Measurements from ENCODE around the gene SLC5A9. TPM values are rescaled to one million over a fixed set of nuclear protein-coding genes. Genes with fewer than 3 reads are reported as not detected.
"Not testable (repeated sequence)": the region's sequence is repeated elsewhere in the genome, so short reads cannot be mapped to it uniquely, and the experiment has no call there.

SLC5A9 gene
- polyA plus RNA-seq, 3 donors, result 0.15 to 0.42 (median 0.28) TPM

- H3K4me3 Mint-ChIP-seq; intact Hi-C loops (cut with micrococcal nuclease); H4K20me1 ChIP-seq (ENCODE audit: insufficient read depth, low read length); H3K27ac Mint-ChIP-seq; H3K4me3 ChIP-seq (replicated peaks in 1 of 3; ENCODE audit: low read depth in 2 of 3, low read length in 3 of 3); H3K27me3 Mint-ChIP-seq (ENCODE audit: low read depth in 3 of 3); H3K27ac ChIP-seq (ENCODE audit: low read depth in 1 of 2, low read length in 2 of 2); H3K36me3 Mint-ChIP-seq; H3K4me1 Mint-ChIP-seq; DNase-seq; H3K4me1 ChIP-seq (ENCODE audit: control insufficient read depth in 1 of 2, insufficient read depth in 2 of 2, low read length in 2 of 2); H3K36me3 ChIP-seq (replicated peaks in 1 of 2; ENCODE audit: control insufficient read depth in 1 of 2, insufficient read depth in 2 of 2, low read length in 2 of 2); H3K9ac ChIP-seq (ENCODE audit: insufficient read depth, low read length, poor library complexity, severe bottlenecking); H3K9me3 ChIP-seq (replicated peaks in 1 of 2; ENCODE audit: control insufficient read depth in 1 of 2, insufficient read depth in 1 of 2, low read length in 2 of 2); H3K27me3 ChIP-seq (ENCODE audit: control insufficient read depth in 2 of 2, insufficient read depth in 2 of 2, low read length in 2 of 2); H3K4me2 ChIP-seq (replicated peaks; ENCODE audit: extremely low read depth, low read length, poor library complexity, severe bottlenecking); H3K79me2 ChIP-seq (ENCODE audit: insufficient read depth, low read length); H2AFZ ChIP-seq (ENCODE audit: insufficient read depth, low read depth, low read length, poor library complexity, severe bottlenecking): not testable (repeated sequence)
- peaks cover 12 to 33% (median 25%) of the 10 kb centered on the region in 7 donors for H3K9me3 Mint-ChIP-seq
Measured at GRCh38 chr1:48282329-48282728, 59.8 kb downstream of the SLC5A9 start.

- H3K4me1 ChIP-seq (ENCODE audit: control insufficient read depth in 1 of 2, insufficient read depth in 2 of 2, low read length in 2 of 2); H3K9ac ChIP-seq (ENCODE audit: insufficient read depth, low read length, poor library complexity, severe bottlenecking); DNase-seq; H4K20me1 ChIP-seq (ENCODE audit: insufficient read depth, low read length); H3K4me3 ChIP-seq (replicated peaks in 1 of 3; ENCODE audit: low read depth in 2 of 3, low read length in 3 of 3); H3K27me3 ChIP-seq (ENCODE audit: control insufficient read depth in 2 of 2, insufficient read depth in 2 of 2, low read length in 2 of 2); H3K27me3 Mint-ChIP-seq (ENCODE audit: low read depth in 3 of 3); H3K4me1 Mint-ChIP-seq; H3K79me2 ChIP-seq (ENCODE audit: insufficient read depth, low read length); intact Hi-C loops (cut with micrococcal nuclease); H2AFZ ChIP-seq (ENCODE audit: insufficient read depth, low read depth, low read length, poor library complexity, severe bottlenecking); H3K27ac ChIP-seq (ENCODE audit: low read depth in 1 of 2, low read length in 2 of 2); H3K27ac Mint-ChIP-seq; H3K36me3 ChIP-seq (replicated peaks in 1 of 2; ENCODE audit: control insufficient read depth in 1 of 2, insufficient read depth in 2 of 2, low read length in 2 of 2); H3K4me3 Mint-ChIP-seq; H3K4me2 ChIP-seq (replicated peaks; ENCODE audit: extremely low read depth, low read length, poor library complexity, severe bottlenecking); H3K36me3 Mint-ChIP-seq: not testable (repeated sequence)
- 81% methylated on average over 5 of the region's 10 CpGs for WGBS (ENCODE audit: insufficient coverage)
- H3K9me3 ChIP-seq (replicated peaks in 1 of 2; ENCODE audit: control insufficient read depth in 1 of 2, insufficient read depth in 1 of 2, low read length in 2 of 2), result peaks cover 0 to 11% of the 10 kb centered on the region in 2 donors
- peaks cover 13 to 32% (median 17%) of the 10 kb centered on the region in 7 donors for H3K9me3 Mint-ChIP-seq
Measured at GRCh38 chr1:48284696-48285420, 62.3 kb downstream of the SLC5A9 start.

GRCh38 chr1:48285525-48285924 lies 63.0 kb downstream of the SLC5A9 start:
- Mint-ChIP-seq H3K9me3 (peaks cover 11 to 32% (median 18%) of the 10 kb centered on the region in 7 donors), H3K36me3 (no peaks in the 10 kb centered on the region), H3K27me3 (ENCODE audit: low read depth in 3 of 3) (peaks cover 0 to 2% (median 0%) of the 10 kb centered on the region in 3 donors), H3K4me1 (peaks cover 6% of the 10 kb centered on the region), H3K4me3 (no peak overlapping the region), H3K27ac (no peak overlapping the region)
- Histone ChIP-seq H2AFZ (ENCODE audit: insufficient read depth, low read depth, low read length, poor library complexity, severe bottlenecking) (no peak overlapping the region), H3K27ac (ENCODE audit: low read depth in 1 of 2, low read length in 2 of 2) (no peak overlapping the region), H3K9me3 (replicated peaks in 1 of 2; ENCODE audit: control insufficient read depth in 1 of 2, insufficient read depth in 1 of 2, low read length in 2 of 2) (peaks cover 0 to 11% of the 10 kb centered on the region in 2 donors), H3K4me1 (ENCODE audit: control insufficient read depth in 1 of 2, insufficient read depth in 2 of 2, low read length in 2 of 2) (no peaks in the 10 kb centered on the region), H3K36me3 (replicated peaks in 1 of 2; ENCODE audit: control insufficient read depth in 1 of 2, insufficient read depth in 2 of 2, low read length in 2 of 2) (no peaks in the 10 kb centered on the region), H3K27me3 (ENCODE audit: control insufficient read depth in 2 of 2, insufficient read depth in 2 of 2, low read length in 2 of 2) (no peaks in the 10 kb centered on the region), H3K4me2 (replicated peaks; ENCODE audit: extremely low read depth, low read length, poor library complexity, severe bottlenecking) (no peak overlapping the region), H4K20me1 (ENCODE audit: insufficient read depth, low read length) (no peaks in the 10 kb centered on the region), H3K9ac (ENCODE audit: insufficient read depth, low read length, poor library complexity, severe bottlenecking) (no peak overlapping the region), H3K4me3 (replicated peaks in 1 of 3; ENCODE audit: low read depth in 2 of 3, low read length in 3 of 3) (no peak overlapping the region), H3K79me2 (ENCODE audit: insufficient read depth, low read length) (no peaks in the 10 kb centered on the region)
- TF ChIP-seq CTCF (IDR thresholded peaks at IDR 0.05), result no peak
- DNase-seq, result no peak
- intact Hi-C loops (cut with micrococcal nuclease), result no loop called here
- 93% methylated on average over 3 of the region's 3 CpGs for WGBS (ENCODE audit: insufficient coverage)
